Left forelimb (tissue), 1 donor: ENCODE measurements around the gene SUN3.
"Not testable (repeated sequence)": the region's sequence is repeated elsewhere in the genome, so short reads cannot be mapped to it uniquely, and the experiment has no call there.

ENCODE experiments used
- DNase-seq: peaks from one replicate; pipeline ENCODE4 v3.0.0-alpha.2; 2018; ENCODE audit warnings: low spot score

SUN3 gene

GRCh38 chr7:48025624-48026023 is 3.3 kb downstream of the SUN3 start:
- DNase-seq, result no peak

GRCh38 chr7:48017674-48018073 is 11.2 kb downstream of the SUN3 start:
- DNase-seq, result no peak

DNA sequence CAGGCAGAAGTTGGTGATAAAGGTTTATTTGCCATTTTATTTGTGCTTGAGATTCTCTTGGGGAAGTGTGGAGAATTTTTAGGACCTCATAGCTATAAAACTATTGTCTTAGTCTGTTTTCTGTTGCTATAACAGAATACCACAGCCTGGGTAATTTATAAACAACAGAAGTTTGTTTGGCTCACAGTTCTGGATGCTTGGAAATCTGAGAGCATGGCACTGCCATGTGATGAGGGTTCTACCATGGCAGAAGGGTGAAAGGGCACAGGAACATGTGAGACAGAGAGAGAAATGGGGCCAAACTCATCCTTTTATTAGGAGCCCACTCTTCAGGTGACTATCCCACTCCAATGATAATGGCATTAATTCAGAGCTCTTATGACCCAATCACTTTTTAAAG is 12.3 kb downstream of the SUN3 start:
- no peak for DNase-seq

- DNase-seq, result no peak
These were observed 17.0 kb downstream of the SUN3 start for GRCh38 chr7:48011951-48012350.

- no peak for DNase-seq
These were observed 17.6 kb downstream of the SUN3 start for GRCh38 chr7:48011323-48011722.

GRCh38 chr7:48009954-48010353 is 19.0 kb downstream of the SUN3 start:
- DNase-seq, result no peak

DNA sequence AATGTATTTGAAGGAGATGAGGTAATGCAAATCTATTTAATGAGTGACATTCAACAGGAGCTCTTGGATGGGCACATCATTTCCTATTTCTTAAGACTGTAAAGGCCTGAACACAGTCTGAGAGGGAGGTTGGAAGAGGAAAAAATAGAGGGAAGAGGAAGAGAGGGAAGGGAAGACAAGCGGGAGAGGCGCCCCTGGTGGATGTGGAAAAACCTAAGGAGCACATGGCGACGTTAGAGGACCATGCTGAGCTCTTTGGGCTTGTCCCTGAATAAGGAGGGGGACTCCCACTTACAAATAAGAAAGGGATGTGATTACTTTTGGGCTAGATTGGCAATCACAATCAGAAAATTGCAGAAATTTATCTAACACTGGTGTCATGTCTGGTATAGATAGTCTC is 19.6 kb downstream of the SUN3 start:
- no peak for DNase-seq

- DNase-seq, result no peak
These were observed 22.0 kb downstream of the SUN3 start for GRCh38 chr7:48006866-48007265.

DNA sequence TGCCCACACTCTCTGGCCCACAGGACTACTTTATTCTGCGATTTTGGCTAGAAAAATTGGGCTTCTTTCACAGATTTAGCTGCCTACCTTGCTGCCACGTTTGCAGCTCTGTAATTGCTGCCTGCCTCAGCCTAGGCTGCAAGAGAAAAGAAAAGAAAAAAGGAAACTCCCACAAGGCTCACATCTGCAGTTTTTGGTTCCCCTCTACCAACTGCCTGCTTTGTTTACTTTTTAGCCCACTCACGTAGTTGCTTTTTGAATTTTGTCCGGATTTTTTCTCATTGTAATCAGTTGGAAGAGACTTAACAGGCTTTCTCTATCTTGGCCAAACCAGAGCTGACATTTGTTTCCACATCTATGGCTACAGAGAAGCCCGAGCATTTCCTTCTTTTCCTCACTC is 24.3 kb downstream of the SUN3 start:
- DNase-seq, result no peak

GRCh38 chr7:48004032-48004431 is 24.9 kb downstream of the SUN3 start:
- no peak for DNase-seq

DNA sequence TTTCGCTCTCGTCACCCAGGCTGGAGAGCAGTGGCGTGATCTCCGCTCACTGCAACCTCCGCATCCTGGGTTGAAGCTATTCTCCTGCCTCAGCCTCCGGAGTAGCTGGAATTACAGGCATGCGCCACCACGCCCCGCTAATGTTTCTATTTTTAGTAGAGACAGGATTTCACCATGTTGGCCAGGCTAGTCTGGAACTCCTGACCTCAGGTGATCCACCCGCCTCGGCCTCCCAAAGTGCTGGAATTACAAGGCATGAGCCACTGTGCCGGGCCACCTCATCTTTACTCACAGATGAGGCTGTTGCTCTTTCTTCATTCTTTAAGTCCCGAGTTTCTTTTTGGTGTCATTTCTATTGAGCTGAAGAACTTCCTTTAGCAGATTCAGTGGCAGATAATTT is 28.7 kb downstream of the SUN3 start:
- not testable (repeated sequence) for DNase-seq

GRCh38 chr7:47999413-47999812 is 29.5 kb downstream of the SUN3 start:
- DNase-seq, result no peak

- DNase-seq, result no peak
These were observed 36.5 kb downstream of the SUN3 start for GRCh38 chr7:47992446-47992845.

GRCh38 chr7:47991741-47992311 is 37.1 kb downstream of the SUN3 start:
- peak; percentile 90 for DNase-seq

DNA sequence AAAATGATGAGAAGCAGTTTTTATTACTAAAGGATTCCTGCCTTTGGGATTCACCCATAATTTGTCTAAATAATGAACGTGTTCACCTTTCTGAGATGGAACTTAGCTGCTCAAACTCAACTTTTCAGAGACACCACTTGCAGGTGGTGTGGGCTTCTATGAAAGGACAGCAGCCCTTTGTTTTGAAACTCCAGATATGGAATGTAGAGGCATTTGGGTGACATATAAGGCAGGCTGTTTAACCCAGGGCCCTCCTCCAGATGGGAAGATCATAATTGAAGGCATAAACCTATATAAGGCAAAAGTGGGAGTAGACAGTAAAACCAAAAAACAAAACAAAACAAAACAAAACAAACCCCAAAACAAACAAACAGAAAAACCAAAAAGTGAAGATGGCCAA is 37.6 kb downstream of the SUN3 start:
- no peak for DNase-seq

- DNase-seq, result no peak
These were observed 38.3 kb downstream of the SUN3 start for GRCh38 chr7:47990592-47990991.

GRCh38 chr7:47989607-47990400 is 39.1 kb downstream of the SUN3 start:
- DNase-seq, result not testable (repeated sequence)

DNA sequence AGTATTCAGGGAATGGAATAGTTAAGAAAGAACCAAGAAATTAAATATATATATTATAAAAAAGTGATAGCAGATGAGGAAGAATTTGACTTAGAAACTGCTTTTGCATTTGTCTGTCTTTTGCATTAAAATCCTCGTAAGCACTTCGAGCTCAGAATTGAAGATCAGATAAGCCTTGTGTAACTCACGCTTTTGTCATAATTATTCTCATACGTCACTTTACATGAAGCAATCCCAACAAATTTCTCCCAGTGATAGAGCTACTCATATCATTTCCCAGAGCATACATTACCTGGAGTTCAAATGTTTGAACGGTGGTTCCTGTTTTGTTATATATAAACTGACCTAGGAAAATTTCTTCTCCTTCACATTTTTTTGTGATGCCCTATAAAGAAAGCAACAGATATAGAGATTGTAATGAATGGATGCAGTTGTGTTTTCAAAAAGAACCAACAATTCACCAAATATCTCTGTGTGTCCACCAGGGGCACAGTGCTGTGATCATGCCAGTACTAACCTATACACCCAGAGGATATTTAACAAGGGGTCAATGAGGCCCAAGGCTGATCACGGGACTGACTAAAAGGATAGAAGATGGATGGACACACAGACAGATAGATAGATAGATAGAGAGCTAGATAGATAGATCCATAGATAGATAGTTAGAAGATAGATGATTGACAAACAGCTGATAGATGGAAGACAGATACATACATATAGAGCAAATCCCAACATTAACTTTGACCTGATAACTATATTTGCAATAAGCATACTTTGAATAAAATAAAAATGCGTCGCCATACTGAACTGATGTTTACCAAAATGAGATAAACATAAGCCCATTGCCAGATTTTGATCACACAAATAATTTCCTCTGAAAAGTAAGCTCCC is 40.2 kb downstream of the SUN3 start:
- DNase-seq, result no peak

DNA sequence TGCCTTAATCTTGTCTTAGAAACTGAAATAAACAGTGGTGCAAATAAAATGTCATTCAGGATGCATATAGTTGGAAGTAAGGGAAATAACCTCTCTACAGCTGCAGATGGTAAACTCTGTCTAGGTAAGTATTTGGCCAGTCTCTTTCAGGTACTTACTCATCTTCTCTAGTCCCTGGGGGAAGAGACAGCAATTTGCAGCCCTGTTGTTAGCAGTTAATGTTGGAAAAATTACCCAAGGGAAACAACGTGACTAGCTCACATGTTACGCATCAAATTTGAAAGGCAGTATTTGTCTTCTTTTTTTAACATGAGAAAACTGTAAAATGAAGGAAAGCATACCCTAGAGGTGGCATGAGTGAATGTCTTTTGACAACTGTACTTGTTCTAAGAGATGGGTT is 46.3 kb downstream of the SUN3 start:
- no peak for DNase-seq

DNA sequence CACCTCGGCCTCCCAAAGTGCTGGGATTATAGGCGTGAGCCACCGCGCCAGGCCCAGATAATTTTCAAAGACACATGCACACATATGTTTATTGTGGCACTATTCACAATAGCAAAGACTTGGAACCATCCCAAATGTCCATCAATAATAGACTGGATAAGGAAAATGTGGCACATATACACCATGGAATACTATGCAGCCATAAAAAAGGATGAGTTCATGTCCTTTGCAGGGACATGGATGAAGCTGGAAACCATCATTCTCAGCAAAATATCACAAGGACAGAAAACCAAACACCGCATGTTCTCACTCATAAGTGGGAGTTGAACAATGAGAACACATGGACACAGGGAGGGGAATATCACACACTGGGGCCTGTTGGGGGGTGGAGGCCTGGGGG is 48.3 kb downstream of the SUN3 start:
- not testable (repeated sequence) for DNase-seq

- DNase-seq, result no peak
These were observed 49.1 kb downstream of the SUN3 start for GRCh38 chr7:47979832-47980181.

DNA sequence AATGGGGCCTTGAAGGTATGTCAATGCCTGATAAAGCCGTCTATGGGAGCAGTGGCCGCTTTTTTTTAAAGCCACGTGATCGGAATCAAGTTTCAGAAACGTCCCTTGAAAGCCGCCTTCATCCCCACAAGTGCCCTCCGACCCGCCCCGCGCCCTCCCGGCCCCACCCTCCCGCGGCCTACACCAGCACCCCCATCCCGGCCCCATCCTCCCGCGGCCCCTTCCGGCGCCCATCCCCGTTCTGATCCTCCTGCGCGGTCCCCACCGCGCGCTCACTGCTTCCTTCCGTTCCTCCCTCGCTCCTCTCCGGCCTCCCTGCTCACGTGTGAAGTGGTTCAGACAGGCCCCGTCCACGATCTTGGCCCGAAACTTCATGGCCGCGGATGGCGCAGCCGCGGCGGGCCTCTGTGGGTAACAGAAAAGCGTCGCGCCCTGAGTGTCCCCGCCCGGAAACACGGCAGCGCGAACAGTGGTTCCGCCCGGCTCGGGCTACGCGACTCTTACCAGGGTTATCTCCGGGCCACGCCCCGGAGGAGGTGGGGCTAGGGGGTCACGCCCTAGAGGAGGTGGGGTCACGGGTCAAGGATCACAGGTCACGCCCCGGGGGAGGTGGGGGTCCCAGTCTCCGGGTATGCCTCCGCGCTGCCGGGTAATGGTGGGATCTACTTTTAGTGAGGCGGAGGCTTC is 49.6 kb downstream of the SUN3 start, which contains the start of gene HUS1:
Gene HUS1 (minus strand): TSS at position 471 of the 687 bp plus-strand sequence. CDS start 96 bp downstream, at position 375.
- peak; percentile 91 for DNase-seq
